ENCODE results near the gene GPR39. TPM values are rescaled to one million over a fixed set of nuclear protein-coding genes. Genes with fewer than 3 reads are reported as not detected.

Gene GPR39
- polyA plus RNA-seq, 1 donor from 2014 or later: 1.1 TPM

DNA sequence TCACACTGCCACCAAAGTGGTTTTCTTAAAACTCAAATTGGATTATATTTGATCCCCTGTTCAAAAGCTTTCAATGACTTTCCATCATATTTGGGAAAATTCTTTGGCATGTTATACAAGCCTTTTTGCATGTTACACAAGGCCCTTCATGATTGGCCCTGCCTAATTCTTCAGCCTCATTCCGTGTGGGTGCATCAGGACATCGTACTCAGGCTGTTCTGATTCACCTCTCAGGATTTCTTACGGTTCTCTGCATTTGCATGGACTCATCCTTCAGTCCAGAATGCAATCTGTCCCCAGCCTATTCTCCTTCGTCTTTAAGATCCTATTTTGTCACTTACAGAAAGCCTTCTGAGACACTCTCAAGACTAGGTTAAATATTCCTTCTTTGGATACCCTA, 145.6 kb downstream of the GPR39 start:
- Histone ChIP-seq H3K4me3 (ENCODE audit: low read length) (no peak overlapping the region), H3K79me2 (replicated peaks; ENCODE audit: insufficient read depth, low read length) (no peaks in the 10 kb centered on the region), H2AFZ (ENCODE audit: low read depth, low read length) (no peak overlapping the region), H3F3A (ENCODE audit: insufficient read depth, low read length, poor library complexity, severe bottlenecking) (no peaks in the 10 kb centered on the region), H3K27ac (ENCODE audit: low read length) (no peak overlapping the region), H4K20me1 (ENCODE audit: insufficient read depth) (no peaks in the 10 kb centered on the region), H3K9me2 (ENCODE audit: insufficient read depth, low read length) (no peaks in the 10 kb centered on the region), H3K9ac (ENCODE audit: low read length) (no peak overlapping the region), H3K27me3 (ENCODE audit: insufficient read depth, low read depth, low read length) (no peaks in the 10 kb centered on the region), H3K9me3 (ENCODE audit: low read length) (no peaks in the 10 kb centered on the region), H3K36me3 (ENCODE audit: insufficient read depth, low read length) (no peaks in the 10 kb centered on the region), H3K4me2 (ENCODE audit: low read length) (no peak overlapping the region)
- TF ChIP-seq RAD21 (conservative IDR thresholded peaks at IDR 0.05) (no peak), SMC3 (conservative IDR thresholded peaks at IDR 0.05; ENCODE audit: poor library complexity) (no peak), EZH2 (IDR thresholded peaks at IDR 0.05; ENCODE audit: borderline replicate concordance, insufficient read depth, low read length, poor library complexity, severe bottlenecking) (no peak), POLR2AphosphoS5 (IDR thresholded peaks at IDR 0.05) (no peak), REST (IDR thresholded peaks at IDR 0.05; ENCODE audit: borderline replicate concordance) (no peak), TAF1 (IDR thresholded peaks at IDR 0.05; ENCODE audit: low read depth) (no peak), EP300 (conservative IDR thresholded peaks at IDR 0.05; ENCODE audit: poor library complexity, severe bottlenecking) (no peak), MXI1 (conservative IDR thresholded peaks at IDR 0.05; ENCODE audit: poor library complexity, severe bottlenecking) (no peak)
- TF ChIP-seq, protein P1, sequence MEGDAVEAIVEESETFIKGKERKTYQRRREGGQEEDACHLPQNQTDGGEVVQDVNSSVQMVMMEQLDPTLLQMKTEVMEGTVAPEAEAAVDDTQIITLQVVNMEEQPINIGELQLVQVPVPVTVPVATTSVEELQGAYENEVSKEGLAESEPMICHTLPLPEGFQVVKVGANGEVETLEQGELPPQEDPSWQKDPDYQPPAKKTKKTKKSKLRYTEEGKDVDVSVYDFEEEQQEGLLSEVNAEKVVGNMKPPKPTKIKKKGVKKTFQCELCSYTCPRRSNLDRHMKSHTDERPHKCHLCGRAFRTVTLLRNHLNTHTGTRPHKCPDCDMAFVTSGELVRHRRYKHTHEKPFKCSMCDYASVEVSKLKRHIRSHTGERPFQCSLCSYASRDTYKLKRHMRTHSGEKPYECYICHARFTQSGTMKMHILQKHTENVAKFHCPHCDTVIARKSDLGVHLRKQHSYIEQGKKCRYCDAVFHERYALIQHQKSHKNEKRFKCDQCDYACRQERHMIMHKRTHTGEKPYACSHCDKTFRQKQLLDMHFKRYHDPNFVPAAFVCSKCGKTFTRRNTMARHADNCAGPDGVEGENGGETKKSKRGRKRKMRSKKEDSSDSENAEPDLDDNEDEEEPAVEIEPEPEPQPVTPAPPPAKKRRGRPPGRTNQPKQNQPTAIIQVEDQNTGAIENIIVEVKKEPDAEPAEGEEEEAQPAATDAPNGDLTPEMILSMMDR (IDR thresholded peaks at IDR 0.05; ENCODE audit: poor library complexity, severe bottlenecking): no peak

- H3K27ac ChIP-seq (ENCODE audit: low read length): no peak overlapping the region
Observed at GRCh38 chr2:132564065-132564464, 147.5 kb downstream of the GPR39 start.

More at GRCh38 chr2:132564065-132564464, 147.5 kb downstream of the GPR39 start:
- Histone ChIP-seq H4K20me1 (ENCODE audit: insufficient read depth) (no peaks in the 10 kb centered on the region), H3K36me3 (ENCODE audit: insufficient read depth, low read length) (no peaks in the 10 kb centered on the region), H3K27me3 (ENCODE audit: insufficient read depth, low read depth, low read length) (no peaks in the 10 kb centered on the region), H3K9me2 (ENCODE audit: insufficient read depth, low read length) (no peaks in the 10 kb centered on the region), H2AFZ (ENCODE audit: low read depth, low read length) (no peak overlapping the region), H3K79me2 (replicated peaks; ENCODE audit: insufficient read depth, low read length) (no peaks in the 10 kb centered on the region), H3F3A (ENCODE audit: insufficient read depth, low read length, poor library complexity, severe bottlenecking) (no peaks in the 10 kb centered on the region), H3K9ac (ENCODE audit: low read length) (no peak overlapping the region), H3K4me3 (ENCODE audit: low read length) (no peak overlapping the region), H3K9me3 (ENCODE audit: low read length) (no peaks in the 10 kb centered on the region), H3K4me2 (ENCODE audit: low read length) (no peak overlapping the region)
- TF ChIP-seq MXI1 (conservative IDR thresholded peaks at IDR 0.05; ENCODE audit: poor library complexity, severe bottlenecking) (no peak), TAF1 (IDR thresholded peaks at IDR 0.05; ENCODE audit: low read depth) (no peak), POLR2AphosphoS5 (IDR thresholded peaks at IDR 0.05) (no peak), EZH2 (IDR thresholded peaks at IDR 0.05; ENCODE audit: borderline replicate concordance, insufficient read depth, low read length, poor library complexity, severe bottlenecking) (no peak), REST (IDR thresholded peaks at IDR 0.05; ENCODE audit: borderline replicate concordance) (no peak), SMC3 (conservative IDR thresholded peaks at IDR 0.05; ENCODE audit: poor library complexity) (no peak), RAD21 (conservative IDR thresholded peaks at IDR 0.05) (no peak), EP300 (conservative IDR thresholded peaks at IDR 0.05; ENCODE audit: poor library complexity, severe bottlenecking) (no peak)
- TF ChIP-seq, protein P1 (IDR thresholded peaks at IDR 0.05; ENCODE audit: poor library complexity, severe bottlenecking): no peak
